Thymus (tissue), 11 donors: ENCODE measurements around the gene CHMP2A. TPM values are rescaled to one million over a fixed set of nuclear protein-coding genes. Genes with fewer than 3 reads are reported as not detected.
A peak's percentile ranks its signal among the peaks of the same experiment; 100 is the strongest.

ENCODE experiments used
- DNase-seq, 9 donors: peaks; one replicate each; pipeline ENCODE4 v3.0.0-alpha.2; 2013; ENCODE audit warnings: low spot score in 9 of 9, low read depth in 6 of 9, missing footprints in 1 of 9
- H3K27ac ChIP-seq, 2 donors: one replicate each; pipeline ENCODE4 v1.5.1; 2013; ENCODE audit warnings: control low read depth in 1 of 2, low read depth in 1 of 2, low read length in 1 of 2, mild to moderate bottlenecking in 1 of 2, moderate library complexity in 1 of 2
- H3K27me3 ChIP-seq, 2 donors: one replicate each; pipeline ENCODE4 v1.5.1; 2013; ENCODE audit warnings: low read length in 1 of 2; ENCODE audit not compliant: control insufficient read depth in 2 of 2, insufficient read depth in 1 of 2
- H3K36me3 ChIP-seq, 2 donors: one replicate each; pipeline ENCODE4 v1.5.1; 2013; ENCODE audit warnings: low read length in 1 of 2, mild to moderate bottlenecking in 1 of 2, moderate library complexity in 1 of 2; ENCODE audit not compliant: control insufficient read depth in 2 of 2, insufficient read depth in 2 of 2
- H3K4me1 ChIP-seq, 2 donors: one replicate each; pipeline ENCODE4 v1.5.1; 2013; ENCODE audit warnings: low read length in 2 of 2; ENCODE audit not compliant: control insufficient read depth in 2 of 2, insufficient read depth in 2 of 2
- H3K4me3 ChIP-seq, 2 donors: one replicate each; pipeline ENCODE4 v1.5.1; 2013; ENCODE audit warnings: low read length in 2 of 2, control low read depth in 1 of 2, mild to moderate bottlenecking in 1 of 2
- H3K9me3 ChIP-seq, 2 donors: one replicate each; pipeline ENCODE4 v1.5.1; 2013; ENCODE audit warnings: low read length in 1 of 2, mild to moderate bottlenecking in 1 of 2; ENCODE audit not compliant: control insufficient read depth in 2 of 2, insufficient read depth in 1 of 2
- WGBS: extraction: QIAGEN DNeasy Blood & Tissue Kit; methylation state at CpG from one replicate; pipeline ENCODE4 v1.1.7; 2013; 5-methylcytosine and 5-hydroxymethylcytosine counted together
- polyA plus RNA-seq: library from polyadenylated mRNA; stranded (reverse); fragments of 200-250 nt; gene quantifications from one replicate; pipeline ENCODE4 v1.2.3, GENCODE V29; 2013
- total RNA-seq: library from RNA; stranded (reverse); fragments of 120-200 nt; gene quantifications from one replicate; pipeline ENCODE4 v1.2.4, GENCODE V29; 2013
- donor health status: healthy.

The CHMP2A gene
- total and polyA plus RNA-seq, 2 donors: 75.4 to 131 TPM

GRCh38 chr19:58558066-58558622, 3.2 kb upstream of the CHMP2A start, which contains the start of gene UBE2M:
Gene UBE2M, minus strand, starts transcription at chr19:58558611. Its CDS starts 230 bp downstream, at chr19:58558381.
- Histone ChIP-seq H3K4me3 (peak within 1 kb of the TSS; percentile 67 to 86), H3K36me3 (peaks cover 14 to 22% of the 10 kb centered on the region in 2 donors), H3K27ac (peak within 1 kb of the TSS; percentile 99 to 100), H3K27me3 (peaks cover 14 to 27% of the 10 kb centered on the region in 2 donors), H3K9me3 (no peaks in the 10 kb centered on the region), H3K4me1 (peaks cover 46 to 62% of the 10 kb centered on the region in 2 donors)
- peak in 1 of 9 donors; percentile 65 for DNase-seq
- 1% methylated on average over 62 of the region's 62 CpGs for WGBS

- no peak for DNase-seq
Measured at GRCh38 chr19:58557221-58558065, 2.5 kb upstream of the CHMP2A start.

GRCh38 chr19:58556622-58557220, 1.8 kb upstream of the CHMP2A start:
- Histone ChIP-seq H3K27me3 (peaks cover under 1 to 13% of the 10 kb centered on the region in 2 donors), H3K4me3 (peak overlapping the region in 1 of 2 donors; percentile 86), H3K4me1 (peaks cover 32 to 51% of the 10 kb centered on the region in 2 donors)

More at GRCh38 chr19:58557221-58558065, 2.5 kb upstream of the CHMP2A start:
- 45% methylated on average over 12 of the region's 12 CpGs for WGBS
- Histone ChIP-seq H3K4me3 (peak overlapping the region; percentile 67 to 86), H3K4me1 (peaks cover 39 to 58% of the 10 kb centered on the region in 2 donors), H3K27ac (peak overlapping the region; percentile 78 to 99), H3K9me3 (no peaks in the 10 kb centered on the region), H3K27me3 (peaks cover 8 to 20% of the 10 kb centered on the region in 2 donors), H3K36me3 (peaks cover 20 to 30% of the 10 kb centered on the region in 2 donors)

GRCh38 chr19:58555920-58556621, 1.2 kb upstream of the CHMP2A start:
- no peaks in the 10 kb centered on the region for H3K9me3 ChIP-seq
- peaks cover 32 to 47% of the 10 kb centered on the region in 2 donors for H3K4me1 ChIP-seq
- H3K4me3 ChIP-seq: no peak overlapping the region
- H3K36me3 ChIP-seq: peaks cover 33 to 43% of the 10 kb centered on the region in 2 donors
- WGBS: 97% methylated on average over 16 of the region's 16 CpGs
- DNase-seq: no peak
- H3K27me3 ChIP-seq: peaks cover 0 to 6% of the 10 kb centered on the region in 2 donors
- peak overlapping the region in 1 of 2 donors; percentile 99 for H3K27ac ChIP-seq

More at GRCh38 chr19:58556622-58557220, 1.8 kb upstream of the CHMP2A start:
- Histone ChIP-seq H3K9me3 (no peaks in the 10 kb centered on the region), H3K36me3 (peaks cover 27 to 37% of the 10 kb centered on the region in 2 donors), H3K27ac (no peak overlapping the region)
- DNase-seq: no peak
- WGBS: 85% methylated on average over 10 of the region's 10 CpGs

GRCh38 chr19:58555369-58555885, 522 bp upstream of the CHMP2A start:
- Histone ChIP-seq H3K27me3 (peaks cover 0 to 2% of the 10 kb centered on the region in 2 donors), H3K36me3 (peaks cover 40 to 50% of the 10 kb centered on the region in 2 donors), H3K27ac (peak overlapping the region; percentile 99), H3K4me1 (peaks cover 32 to 47% of the 10 kb centered on the region in 2 donors), H3K4me3 (peak overlapping the region; percentile 90 to 98), H3K9me3 (no peaks in the 10 kb centered on the region)
- DNase-seq: no peak
- 63% methylated on average over 4 of the region's 4 CpGs for WGBS

- peaks cover 25 to 38% of the 10 kb centered on the region in 2 donors for H3K4me1 ChIP-seq
- H3K36me3 ChIP-seq: peaks cover 55 to 64% of the 10 kb centered on the region in 2 donors
- H3K27me3 ChIP-seq: no peaks in the 10 kb centered on the region
- WGBS: 62% methylated on average over 18 of the region's 18 CpGs
- H3K9me3 ChIP-seq: no peaks in the 10 kb centered on the region
- H3K27ac ChIP-seq: peak overlapping the region; percentile 98 to 99
- no peak for DNase-seq
- peak overlapping the region; percentile 90 to 98 for H3K4me3 ChIP-seq
Measured at GRCh38 chr19:58553799-58554493, 959 bp downstream of the CHMP2A start.

- H3K27ac ChIP-seq: no peak overlapping the region
- WGBS: 97% methylated on average over 2 of the region's 2 CpGs
- H3K27me3 ChIP-seq: no peaks in the 10 kb centered on the region
- H3K9me3 ChIP-seq: no peaks in the 10 kb centered on the region
- no peak for DNase-seq
- peaks cover 24 to 34% of the 10 kb centered on the region in 2 donors for H3K4me1 ChIP-seq
- peaks cover 67 to 77% of the 10 kb centered on the region in 2 donors for H3K36me3 ChIP-seq
- no peak overlapping the region for H3K4me3 ChIP-seq
Measured at GRCh38 chr19:58552655-58553054, 2.2 kb downstream of the CHMP2A start.
